Inferior parietal cortex (tissue), 1 donor: Measurements from ENCODE around the gene MYH10.
"Not testable (repeated sequence)": the region's sequence is repeated elsewhere in the genome, so short reads cannot be mapped to it uniquely, and the experiment has no call there.

Source experiments
- DNase-seq: peaks from one replicate; pipeline ENCODE4 v3.0.0-alpha.2; 2016; ENCODE audit errors: extremely low spot score

Gene MYH10

GRCh38 chr17:8556074-8556473 lies 74.5 kb downstream of the MYH10 start:
- no peak for DNase-seq

GRCh38 chr17:8555062-8555461 lies 75.5 kb downstream of the MYH10 start:
- DNase-seq: no peak

GRCh38 chr17:8552577-8553320 lies 77.8 kb downstream of the MYH10 start:
- DNase-seq: no peak

DNA sequence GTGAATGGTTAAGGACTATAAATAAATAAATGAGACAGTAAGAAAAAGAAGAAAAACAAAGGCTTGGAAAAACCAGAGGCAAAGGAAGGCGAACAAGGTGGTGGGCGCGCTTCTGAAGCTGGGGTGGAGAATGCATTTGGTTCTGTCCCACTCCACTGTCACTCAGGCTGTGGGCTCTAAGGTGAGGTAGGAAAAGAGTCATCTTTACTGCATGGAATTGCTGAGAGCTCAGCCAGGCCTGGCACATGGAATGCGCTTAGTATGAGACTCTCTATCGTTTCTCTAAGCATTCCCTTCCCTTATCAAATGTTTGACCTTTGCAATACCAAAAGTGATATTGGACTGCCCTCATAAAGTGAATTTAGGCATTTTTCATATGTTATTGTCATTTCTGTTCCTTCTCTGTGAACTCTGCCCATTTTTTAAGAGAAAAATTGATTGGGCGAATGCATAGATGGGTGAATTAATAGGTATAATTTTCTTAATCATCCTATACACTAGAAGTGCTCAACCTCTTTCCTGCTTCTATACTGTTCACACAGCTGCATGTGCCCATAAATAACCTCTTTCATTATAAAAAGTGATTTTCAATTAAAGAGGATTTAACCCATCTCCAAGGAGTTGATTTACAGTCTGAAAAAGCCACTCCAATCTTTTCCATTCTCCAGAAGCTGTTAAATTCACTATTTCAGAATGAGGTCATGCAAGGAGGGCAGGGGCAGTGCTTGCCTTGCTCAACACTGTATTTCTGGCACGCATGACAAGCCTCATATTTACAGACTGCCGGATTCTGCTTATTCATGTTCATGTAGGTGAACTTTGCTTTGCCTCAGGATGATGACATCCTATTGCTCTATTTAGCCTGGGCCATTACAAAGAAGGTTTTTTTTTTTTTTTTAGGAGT lies 87.7 kb downstream of the MYH10 start:
- DNase-seq: no peak

- DNase-seq: not testable (repeated sequence)
Measured at GRCh38 chr17:8539976-8540375, 90.5 kb downstream of the MYH10 start.

DNA sequence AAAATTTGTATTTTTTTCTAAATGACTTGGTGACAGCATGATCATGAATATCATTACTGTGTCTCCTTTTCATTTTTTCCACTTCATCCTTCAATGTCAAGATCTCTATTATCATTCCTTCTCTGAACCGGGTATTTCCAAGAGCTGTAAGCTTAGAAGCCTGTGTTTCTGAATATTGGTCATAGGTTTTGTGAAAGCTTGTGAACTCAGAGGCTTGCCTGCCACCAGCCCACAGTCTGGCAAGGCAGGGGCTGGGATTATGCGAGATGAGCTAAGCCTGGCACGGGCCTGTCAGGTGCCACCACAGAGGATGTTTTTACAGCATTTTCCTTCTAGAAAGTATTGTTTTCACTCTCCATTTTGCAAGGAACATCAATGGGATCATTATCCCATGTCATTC lies 92.8 kb downstream of the MYH10 start:
- DNase-seq: no peak

GRCh38 chr17:8534498-8535188 lies 95.9 kb downstream of the MYH10 start:
- no peak for DNase-seq

DNA sequence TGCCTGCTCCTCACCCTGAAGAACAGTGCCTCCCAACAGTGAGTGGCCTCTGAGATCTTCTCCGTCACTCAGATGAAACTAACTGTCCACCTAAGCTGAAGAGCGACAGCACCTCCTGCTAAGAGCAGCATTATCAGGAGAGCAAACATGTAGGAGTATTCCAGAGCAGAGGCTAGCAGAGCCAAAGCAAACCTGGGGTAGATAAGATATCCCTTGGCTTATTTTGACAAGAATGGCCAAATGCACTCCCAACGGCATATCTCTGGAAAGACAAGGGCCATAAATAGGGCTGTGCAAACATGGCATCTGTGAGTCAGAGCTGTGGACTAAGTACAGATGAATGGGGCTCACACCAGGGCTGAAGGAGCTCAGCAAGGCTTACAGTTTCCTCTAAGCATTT lies 98.5 kb downstream of the MYH10 start:
- DNase-seq: peak; percentile 13

DNA sequence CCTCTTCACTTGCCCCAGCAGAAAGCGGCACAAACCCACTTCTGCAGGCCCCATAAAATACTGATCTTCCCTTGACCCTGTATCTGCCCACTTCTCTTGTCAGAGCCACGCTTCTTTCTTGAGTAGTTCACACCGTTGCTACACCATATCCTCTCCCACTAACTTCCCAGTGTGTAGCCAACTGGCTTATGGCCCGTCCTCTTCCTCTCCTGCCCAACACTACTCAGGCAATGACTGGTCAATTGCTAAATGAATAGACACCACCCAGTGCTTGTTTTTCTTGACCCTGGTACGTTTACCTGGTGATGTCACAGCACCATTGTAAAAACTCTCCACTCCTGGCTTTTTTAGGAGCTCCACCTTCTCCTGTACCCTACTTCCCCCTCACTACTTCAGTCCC lies 107.9 kb downstream of the MYH10 start:
- no peak for DNase-seq

- no peak for DNase-seq
Measured at GRCh38 chr17:8520981-8521380, 109.5 kb downstream of the MYH10 start.

DNA sequence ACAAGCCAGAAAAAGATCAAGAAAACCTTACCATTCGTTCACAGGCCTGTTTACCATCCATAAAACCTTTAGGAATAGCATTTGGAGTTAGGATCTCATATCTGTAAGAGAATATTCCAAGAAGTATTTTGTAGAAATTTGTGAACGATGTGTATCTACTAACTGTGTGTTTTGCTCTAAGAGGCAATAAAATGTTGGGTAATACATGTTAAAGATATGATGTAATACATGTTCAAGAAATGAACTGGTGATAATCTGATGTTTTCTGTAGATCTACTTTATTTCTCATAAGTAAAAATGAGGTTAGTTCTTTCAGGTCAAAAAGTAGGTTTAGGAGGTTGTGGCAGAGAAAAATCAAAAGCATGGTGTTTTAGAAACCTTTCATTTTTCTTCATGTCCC lies 111.7 kb downstream of the MYH10 start:
- no peak for DNase-seq

DNA sequence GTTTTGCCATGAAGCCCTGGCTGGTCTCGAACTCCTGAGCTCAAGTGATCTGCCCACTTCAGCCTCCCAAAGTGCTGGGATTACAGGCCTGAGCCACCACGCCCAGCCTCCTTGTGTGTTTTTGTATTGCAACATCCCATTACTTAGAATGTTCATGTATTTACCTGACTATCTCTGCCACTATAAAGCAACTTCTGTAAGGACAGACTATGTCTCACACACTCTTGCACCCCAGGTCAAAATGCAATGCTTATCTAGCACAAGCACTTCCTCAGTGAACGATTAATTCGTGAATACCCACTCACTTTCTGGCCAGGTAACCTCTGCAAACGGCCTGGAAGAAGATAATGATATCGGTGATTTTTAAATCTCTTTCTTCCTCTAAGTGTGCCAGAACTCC lies 112.2 kb downstream of the MYH10 start:
- DNase-seq: no peak

DNA sequence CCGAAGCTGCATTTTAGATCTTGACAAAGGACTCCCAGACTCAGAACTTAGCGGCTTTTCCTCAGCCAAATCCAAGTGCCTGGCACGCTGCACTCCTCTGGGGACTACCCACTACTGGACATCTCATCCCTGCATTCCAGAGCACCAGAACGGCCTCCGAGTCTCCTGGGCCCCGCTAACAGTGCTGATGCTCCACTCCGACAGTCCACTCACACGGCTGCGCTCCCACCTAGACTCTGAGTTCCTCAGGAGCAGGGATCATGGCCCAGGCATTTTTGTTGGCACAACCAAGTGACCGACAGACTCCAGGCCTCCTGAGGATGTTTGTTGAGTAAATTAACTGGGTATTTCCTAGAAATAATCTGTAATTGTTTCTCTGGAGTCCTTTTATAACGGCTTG lies 115.7 kb downstream of the MYH10 start:
- no peak for DNase-seq

GRCh38 chr17:8506145-8506544 lies 124.4 kb downstream of the MYH10 start:
- DNase-seq: no peak

GRCh38 chr17:8504460-8505207 lies 125.9 kb downstream of the MYH10 start:
- no peak for DNase-seq

DNA sequence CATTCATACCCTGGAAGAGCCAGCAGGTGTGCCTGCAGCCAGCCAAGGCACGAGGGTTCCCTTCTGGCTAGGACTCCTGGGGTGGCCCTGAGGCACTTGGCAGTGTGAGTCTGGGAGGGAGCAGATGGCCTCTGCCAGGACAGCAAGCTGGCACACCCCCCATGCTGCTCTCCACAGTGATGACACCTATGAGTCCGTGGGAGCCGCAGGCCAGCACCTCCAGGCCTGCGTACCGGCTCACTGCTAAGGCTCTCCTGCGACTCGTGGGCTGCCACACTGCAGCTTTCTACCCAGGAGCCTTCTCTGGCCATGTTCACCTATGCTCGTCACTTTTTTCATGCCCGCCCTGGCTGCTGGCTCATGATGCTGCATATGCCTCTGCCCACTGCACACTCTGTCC lies 126.7 kb downstream of the MYH10 start:
- DNase-seq: no peak

GRCh38 chr17:8503368-8503767 lies 127.2 kb downstream of the MYH10 start:
- no peak for DNase-seq

- no peak for DNase-seq
Measured at GRCh38 chr17:8502126-8502525, 128.4 kb downstream of the MYH10 start.

DNA sequence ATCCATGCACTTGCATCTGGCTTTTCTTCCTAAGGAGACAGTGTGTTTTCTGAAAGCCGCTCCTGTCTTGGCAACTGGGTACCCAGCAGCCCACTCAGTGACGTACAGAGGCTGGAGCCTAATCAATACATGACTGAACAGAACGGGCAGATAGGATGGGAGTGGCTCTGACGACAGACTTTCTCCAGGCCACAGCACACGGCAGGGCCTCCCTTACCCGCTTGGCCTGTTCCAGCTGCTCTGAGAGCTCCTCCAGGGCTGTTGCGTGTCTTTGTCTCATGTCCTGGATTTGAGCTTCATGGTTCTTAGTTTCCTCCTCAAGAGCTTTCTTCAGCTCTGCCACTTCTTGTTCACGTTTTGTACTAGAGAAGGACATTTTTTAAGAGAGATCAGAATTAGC lies 129.9 kb downstream of the MYH10 start:
- DNase-seq: no peak

- no peak for DNase-seq
Measured at GRCh38 chr17:8499614-8500013, 130.9 kb downstream of the MYH10 start.

DNA sequence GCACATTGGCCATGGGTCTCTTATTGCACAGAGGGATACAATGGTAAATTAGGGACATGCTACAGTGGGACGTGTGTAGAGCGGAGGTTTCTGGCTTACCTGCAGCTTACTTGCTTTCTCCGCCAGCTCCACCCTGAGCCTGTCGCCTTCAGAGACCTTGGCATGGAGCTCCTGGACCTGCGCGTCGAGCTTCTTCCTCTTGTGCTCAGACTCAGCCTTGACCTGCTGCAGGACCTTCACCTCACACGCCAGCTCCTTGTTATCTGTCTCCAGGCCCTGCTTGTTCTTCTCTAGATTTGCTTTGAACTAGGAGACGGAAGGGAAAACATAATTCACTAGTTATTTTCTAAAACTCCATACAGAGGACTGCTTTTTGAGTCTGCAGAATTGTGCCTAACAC lies 131.4 kb downstream of the MYH10 start:
- DNase-seq: no peak

GRCh38 chr17:8496081-8496480 lies 134.4 kb downstream of the MYH10 start:
- no peak for DNase-seq
